Tibial nerve (tissue), 4 donors: ENCODE measurements around the gene DMXL1.

Source experiments
- EP300 ChIP-seq, 2 donors: sonication (generic); formaldehyde crosslinking; IDR thresholded peaks; one replicate each; pipeline ENCODE4 v1.6.1; 2017; ENCODE audit warnings: antibody characterized with exemption in 2 of 2, mild to moderate bottlenecking in 1 of 2
- POLR2A ChIP-seq, 2 donors: fragments of 450-650 bp; IDR thresholded peaks; one replicate each; pipeline ENCODE4 v1.6.1; 2017; ENCODE audit warnings: antibody characterized with exemption in 2 of 2, mild to moderate bottlenecking in 2 of 2, moderate library complexity in 2 of 2
- TF ChIP-seq, protein P1 (sequence below), 5 experiments: fragments of 200-600 bp in 3 of 5; fragments of 450-650 bp in 2 of 5; sonication (generic) in 3 of 5; IDR thresholded peaks; one replicate each; pipeline ENCODE4 v1.5.1; 2016 to 2019; ENCODE audit warnings: antibody characterized with exemption in 5 of 5, mild to moderate bottlenecking in 3 of 5, moderate library complexity in 2 of 5

DNA sequence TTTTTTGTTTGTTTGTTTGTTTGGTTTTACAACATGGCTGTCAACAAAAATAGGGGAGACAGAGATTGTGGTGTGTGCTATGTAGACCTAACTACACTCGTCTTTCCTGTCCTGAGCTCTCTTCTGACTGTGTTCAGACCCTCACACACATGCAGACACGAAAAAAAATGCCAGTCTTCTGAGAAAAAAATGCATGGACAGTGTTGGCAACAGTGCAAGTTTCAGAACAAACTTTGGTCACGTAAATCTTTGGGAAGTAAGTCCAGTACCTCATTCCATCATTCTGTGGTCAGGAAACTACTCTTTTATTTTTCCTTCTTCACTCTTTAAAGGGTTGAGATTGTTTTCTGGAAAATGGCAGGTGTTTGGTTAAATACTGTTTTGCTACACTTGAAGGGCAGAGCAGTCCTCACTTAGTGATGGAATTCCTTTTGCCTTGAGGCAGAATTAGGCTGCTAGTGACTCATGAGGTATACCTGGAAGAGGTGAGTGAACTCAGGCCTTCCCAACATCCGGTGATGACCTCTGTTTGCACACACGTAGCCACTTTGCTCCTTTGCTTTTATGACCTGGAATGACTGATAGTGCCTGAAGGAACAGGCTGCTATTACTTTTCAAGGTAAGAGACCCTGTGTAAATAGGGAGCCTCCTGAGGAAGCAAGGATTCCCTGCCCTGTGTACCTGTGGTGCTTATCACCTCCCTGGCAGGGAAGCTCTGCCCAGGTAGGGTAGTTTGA is 203.3 kb downstream of the DMXL1 start:
- TF ChIP-seq EP300 (IDR thresholded peaks at IDR 0.05) (no peak), POLR2A (IDR thresholded peaks at IDR 0.05) (no peak)
- TF ChIP-seq, protein P1, sequence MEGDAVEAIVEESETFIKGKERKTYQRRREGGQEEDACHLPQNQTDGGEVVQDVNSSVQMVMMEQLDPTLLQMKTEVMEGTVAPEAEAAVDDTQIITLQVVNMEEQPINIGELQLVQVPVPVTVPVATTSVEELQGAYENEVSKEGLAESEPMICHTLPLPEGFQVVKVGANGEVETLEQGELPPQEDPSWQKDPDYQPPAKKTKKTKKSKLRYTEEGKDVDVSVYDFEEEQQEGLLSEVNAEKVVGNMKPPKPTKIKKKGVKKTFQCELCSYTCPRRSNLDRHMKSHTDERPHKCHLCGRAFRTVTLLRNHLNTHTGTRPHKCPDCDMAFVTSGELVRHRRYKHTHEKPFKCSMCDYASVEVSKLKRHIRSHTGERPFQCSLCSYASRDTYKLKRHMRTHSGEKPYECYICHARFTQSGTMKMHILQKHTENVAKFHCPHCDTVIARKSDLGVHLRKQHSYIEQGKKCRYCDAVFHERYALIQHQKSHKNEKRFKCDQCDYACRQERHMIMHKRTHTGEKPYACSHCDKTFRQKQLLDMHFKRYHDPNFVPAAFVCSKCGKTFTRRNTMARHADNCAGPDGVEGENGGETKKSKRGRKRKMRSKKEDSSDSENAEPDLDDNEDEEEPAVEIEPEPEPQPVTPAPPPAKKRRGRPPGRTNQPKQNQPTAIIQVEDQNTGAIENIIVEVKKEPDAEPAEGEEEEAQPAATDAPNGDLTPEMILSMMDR (IDR thresholded peaks at IDR 0.05): no peak
